ENCODE results near the gene DNAJA4. TPM values are rescaled to one million over a fixed set of nuclear protein-coding genes. Genes with fewer than 3 reads are reported as not detected.

DNAJA4 gene
- total and polyA plus RNA-seq, 2 of the 13 experiments (the other 11 are each of a cell fraction or from before 2014, with no cell fraction given): not detected

DNA sequence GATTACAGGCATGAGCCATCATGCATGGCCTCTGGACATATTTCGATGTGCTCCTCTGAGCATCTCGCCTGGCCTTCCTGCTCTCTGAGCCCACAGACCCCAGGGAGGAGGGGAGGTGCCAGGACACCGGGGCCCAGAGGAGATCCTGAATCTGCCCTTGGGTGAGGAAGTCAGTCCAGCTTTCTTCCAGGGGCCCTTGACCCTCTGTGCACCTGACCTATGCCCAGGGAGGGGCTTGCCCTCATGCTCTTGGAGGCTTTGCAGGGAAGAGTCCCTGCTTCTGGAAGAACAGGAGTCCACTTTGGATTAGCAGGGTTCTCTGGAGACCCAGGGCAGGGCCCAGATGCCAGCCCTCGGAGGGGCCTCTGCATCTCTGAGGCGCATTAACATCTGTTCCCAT, 31.4 kb upstream of the DNAJA4 start (continued):
- no peak for TF ChIP-seq ARID4A (CRISPR knock-in tag; IDR thresholded peaks at IDR 0.05; ENCODE audit: borderline replicate concordance)
- TF ChIP-seq MATR3 (CRISPR knock-in tag; IDR thresholded peaks at IDR 0.05): no peak
- TF ChIP-seq ZNF33B (CRISPR knock-in tag; IDR thresholded peaks at IDR 0.05): no peak
- TF ChIP-seq THAP7 (CRISPR knock-in tag; IDR thresholded peaks at IDR 0.05): no peak
- TF ChIP-seq, protein P1, sequence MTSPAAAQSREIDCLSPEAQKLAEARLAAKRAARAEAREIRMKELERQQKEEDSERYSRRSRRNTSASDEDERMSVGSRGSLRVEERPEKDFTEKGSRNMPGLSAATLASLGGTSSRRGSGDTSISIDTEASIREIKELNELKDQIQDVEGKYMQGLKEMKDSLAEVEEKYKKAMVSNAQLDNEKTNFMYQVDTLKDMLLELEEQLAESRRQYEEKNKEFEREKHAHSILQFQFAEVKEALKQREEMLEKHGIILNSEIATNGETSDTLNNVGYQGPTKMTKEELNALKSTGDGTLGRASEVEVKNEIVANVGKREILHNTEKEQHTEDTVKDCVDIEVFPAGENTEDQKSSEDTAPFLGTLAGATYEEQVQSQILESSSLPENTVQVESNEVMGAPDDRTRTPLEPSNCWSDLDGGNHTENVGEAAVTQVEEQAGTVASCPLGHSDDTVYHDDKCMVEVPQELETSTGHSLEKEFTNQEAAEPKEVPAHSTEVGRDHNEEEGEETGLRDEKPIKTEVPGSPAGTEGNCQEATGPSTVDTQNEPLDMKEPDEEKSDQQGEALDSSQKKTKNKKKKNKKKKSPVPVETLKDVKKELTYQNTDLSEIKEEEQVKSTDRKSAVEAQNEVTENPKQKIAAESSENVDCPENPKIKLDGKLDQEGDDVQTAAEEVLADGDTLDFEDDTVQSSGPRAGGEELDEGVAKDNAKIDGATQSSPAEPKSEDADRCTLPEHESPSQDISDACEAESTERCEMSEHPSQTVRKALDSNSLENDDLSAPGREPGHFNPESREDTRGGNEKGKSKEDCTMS (CRISPR knock-in tag; conservative IDR thresholded peaks at IDR 0.05): no peak
- TF ChIP-seq, protein P2, sequence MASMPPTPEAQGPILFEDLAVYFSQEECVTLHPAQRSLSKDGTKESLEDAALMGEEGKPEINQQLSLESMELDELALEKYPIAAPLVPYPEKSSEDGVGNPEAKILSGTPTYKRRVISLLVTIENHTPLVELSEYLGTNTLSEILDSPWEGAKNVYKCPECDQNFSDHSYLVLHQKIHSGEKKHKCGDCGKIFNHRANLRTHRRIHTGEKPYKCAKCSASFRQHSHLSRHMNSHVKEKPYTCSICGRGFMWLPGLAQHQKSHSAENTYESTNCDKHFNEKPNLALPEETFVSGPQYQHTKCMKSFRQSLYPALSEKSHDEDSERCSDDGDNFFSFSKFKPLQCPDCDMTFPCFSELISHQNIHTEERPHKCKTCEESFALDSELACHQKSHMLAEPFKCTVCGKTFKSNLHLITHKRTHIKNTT (CRISPR knock-in tag; IDR thresholded peaks at IDR 0.05): no peak
- TF ChIP-seq, protein P3, sequence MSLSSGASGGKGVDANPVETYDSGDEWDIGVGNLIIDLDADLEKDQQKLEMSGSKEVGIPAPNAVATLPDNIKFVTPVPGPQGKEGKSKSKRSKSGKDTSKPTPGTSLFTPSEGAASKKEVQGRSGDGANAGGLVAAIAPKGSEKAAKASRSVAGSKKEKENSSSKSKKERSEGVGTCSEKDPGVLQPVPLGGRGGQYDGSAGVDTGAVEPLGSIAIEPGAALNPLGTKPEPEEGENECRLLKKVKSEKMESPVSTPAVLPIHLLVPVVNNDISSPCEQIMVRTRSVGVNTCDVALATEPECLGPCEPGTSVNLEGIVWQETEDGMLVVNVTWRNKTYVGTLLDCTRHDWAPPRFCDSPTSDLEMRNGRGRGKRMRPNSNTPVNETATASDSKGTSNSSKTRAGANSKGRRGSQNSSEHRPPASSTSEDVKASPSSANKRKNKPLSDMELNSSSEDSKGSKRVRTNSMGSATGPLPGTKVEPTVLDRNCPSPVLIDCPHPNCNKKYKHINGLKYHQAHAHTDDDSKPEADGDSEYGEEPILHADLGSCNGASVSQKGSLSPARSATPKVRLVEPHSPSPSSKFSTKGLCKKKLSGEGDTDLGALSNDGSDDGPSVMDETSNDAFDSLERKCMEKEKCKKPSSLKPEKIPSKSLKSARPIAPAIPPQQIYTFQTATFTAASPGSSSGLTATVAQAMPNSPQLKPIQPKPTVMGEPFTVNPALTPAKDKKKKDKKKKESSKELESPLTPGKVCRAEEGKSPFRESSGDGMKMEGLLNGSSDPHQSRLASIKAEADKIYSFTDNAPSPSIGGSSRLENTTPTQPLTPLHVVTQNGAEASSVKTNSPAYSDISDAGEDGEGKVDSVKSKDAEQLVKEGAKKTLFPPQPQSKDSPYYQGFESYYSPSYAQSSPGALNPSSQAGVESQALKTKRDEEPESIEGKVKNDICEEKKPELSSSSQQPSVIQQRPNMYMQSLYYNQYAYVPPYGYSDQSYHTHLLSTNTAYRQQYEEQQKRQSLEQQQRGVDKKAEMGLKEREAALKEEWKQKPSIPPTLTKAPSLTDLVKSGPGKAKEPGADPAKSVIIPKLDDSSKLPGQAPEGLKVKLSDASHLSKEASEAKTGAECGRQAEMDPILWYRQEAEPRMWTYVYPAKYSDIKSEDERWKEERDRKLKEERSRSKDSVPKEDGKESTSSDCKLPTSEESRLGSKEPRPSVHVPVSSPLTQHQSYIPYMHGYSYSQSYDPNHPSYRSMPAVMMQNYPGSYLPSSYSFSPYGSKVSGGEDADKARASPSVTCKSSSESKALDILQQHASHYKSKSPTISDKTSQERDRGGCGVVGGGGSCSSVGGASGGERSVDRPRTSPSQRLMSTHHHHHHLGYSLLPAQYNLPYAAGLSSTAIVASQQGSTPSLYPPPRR (CRISPR knock-in tag; IDR thresholded peaks at IDR 0.05; ENCODE audit: borderline replicate concordance): no peak
- no peak for TF ChIP-seq PREB (CRISPR knock-in tag; IDR thresholded peaks at IDR 0.05)
- TF ChIP-seq ZEB1 (IDR thresholded peaks at IDR 0.05; ENCODE audit: insufficient replicate concordance, low read depth): no peak
- TF ChIP-seq TBX3 (IDR thresholded peaks at IDR 0.05; ENCODE audit: borderline replicate concordance): no peak

Data from HepG2 (cell line).